HG02623 (cell line): Measurements from ENCODE around the gene DDX31.
"Not testable (repeated sequence)": the region's sequence is repeated elsewhere in the genome, so short reads cannot be mapped to it uniquely, and the experiment has no call there.

Experiments used
- ATAC-seq: cut with Tn5 transposase; IDR thresholded peaks from one replicate; pipeline ENCODE4 v1.9.1; 2021; ENCODE audit warnings: moderate library complexity; ENCODE audit not compliant: unreplicated experiment

The DDX31 gene

DNA sequence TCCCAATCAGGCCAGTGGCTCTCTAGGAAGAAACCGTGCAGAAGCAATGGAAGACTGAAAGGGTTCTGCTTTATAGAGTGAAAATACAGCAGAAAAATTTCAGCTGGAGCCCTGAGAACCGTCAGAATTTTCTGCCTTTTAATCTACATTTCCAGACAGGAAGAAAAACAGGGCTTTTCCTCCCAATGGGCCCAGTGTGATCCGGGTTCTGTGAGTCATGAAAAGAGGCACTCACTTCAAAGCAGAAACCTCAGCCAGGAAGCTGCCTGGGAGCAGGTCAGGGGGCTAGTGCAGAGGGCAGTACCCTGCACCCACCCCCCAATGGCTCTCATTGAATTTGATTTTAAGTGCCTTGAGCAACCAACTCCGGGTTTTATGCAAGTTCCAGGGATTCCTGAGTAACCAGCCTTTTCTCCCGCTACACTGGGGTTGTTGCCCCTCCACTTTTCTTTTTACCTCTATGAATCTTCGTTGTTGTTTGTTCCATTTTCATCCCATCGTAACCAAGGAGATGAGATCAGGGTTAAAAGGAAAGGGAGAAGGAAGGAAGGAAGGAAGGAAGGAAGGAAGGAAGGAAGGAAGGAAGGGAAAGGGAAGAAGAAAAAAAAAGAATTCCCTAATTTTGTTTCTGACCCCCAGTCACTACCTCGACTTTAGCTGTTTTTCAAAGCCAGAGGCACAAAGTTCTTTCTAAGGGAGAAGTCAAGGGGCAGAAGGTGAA lies 86.0 kb downstream of the DDX31 start:
- ATAC-seq, result no peak

DNA sequence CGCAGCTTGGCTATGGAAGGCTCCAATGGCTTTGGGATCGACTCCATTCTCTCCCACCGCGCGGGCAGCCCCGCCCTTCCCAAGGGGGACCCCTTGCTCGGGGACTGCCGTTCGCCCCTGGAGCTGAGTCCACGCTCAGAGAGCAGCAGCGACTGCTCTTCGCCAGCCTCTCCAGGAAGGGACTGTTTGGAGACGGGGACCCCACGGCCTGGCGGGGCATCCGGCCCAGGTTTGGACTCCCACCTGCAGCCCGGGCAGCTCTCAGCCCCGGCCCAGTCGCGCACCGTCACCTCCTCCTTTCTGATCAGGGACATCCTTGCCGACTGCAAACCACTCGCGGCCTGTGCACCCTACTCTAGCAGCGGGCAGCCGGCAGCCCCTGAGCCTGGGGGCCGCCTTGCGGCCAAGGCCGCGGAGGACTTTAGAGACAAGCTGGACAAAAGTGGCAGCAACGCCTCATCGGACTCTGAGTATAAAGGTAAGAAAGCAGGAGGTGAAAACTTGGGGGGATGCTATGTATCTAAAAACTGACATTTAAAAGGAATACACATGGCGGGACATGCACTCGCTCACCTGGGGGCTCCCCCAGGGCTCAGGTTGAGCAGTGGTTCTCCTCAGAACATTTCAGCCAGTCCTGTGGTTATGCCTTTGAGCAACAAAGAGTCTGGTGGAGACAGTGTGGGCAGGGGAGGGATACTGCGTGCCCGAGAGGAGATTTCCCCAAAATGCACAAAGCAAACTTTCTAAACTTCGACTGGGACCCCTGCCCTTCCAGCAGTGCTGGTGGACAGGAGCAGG lies 86.8 kb downstream of the DDX31 start:
- no peak for ATAC-seq

DNA sequence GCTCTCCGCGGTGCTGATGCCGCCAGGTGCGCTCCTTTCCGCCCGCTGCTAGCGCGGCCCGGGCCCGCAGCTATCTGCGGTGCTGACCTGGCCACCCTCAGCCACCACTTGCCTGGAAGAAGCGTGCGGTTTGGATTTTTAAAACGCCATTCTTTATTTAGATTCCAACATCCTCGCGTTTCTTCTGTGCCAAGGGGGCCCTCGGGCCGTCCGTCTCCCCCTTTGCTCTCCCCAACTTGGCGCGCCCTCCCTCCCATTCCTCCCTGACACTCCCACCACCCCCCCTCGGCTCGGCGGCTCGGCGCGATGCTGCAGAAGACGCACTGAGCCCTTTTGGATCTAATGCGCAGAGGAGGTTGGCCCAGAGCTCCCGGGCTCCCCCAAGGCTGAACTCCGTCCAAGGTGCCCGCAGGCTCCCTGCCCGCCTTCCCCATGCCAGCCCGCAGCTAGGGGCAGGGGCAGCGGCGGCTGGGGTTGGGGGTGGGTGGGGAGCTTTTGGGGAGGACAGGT lies 87.5 kb downstream of the DDX31 start, which contains the start of gene BARHL1:
Gene BARHL1, plus strand, starts transcription at position 331 of the 510 bp plus-strand sequence. CDS start 192 bp downstream, outside the sequence.
- no peak for ATAC-seq

DNA sequence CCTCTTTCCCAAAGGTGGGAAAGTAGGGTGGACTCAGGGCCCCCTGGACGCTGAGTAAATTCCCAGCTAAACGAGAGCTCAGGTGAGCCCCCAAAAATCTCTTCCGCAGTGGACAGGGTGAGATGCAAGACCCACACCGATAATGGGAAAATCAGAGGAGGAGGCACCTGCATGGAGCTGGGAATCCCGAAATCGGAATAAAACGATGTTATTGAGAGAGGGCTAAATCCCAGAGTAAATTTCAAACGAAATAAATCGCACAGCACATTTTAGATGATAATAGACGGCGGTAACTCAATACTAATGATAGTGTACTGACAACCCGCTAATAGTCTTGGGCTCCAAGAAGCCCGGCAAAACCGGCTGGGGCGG lies 90.4 kb downstream of the DDX31 start:
- no peak for ATAC-seq

DNA sequence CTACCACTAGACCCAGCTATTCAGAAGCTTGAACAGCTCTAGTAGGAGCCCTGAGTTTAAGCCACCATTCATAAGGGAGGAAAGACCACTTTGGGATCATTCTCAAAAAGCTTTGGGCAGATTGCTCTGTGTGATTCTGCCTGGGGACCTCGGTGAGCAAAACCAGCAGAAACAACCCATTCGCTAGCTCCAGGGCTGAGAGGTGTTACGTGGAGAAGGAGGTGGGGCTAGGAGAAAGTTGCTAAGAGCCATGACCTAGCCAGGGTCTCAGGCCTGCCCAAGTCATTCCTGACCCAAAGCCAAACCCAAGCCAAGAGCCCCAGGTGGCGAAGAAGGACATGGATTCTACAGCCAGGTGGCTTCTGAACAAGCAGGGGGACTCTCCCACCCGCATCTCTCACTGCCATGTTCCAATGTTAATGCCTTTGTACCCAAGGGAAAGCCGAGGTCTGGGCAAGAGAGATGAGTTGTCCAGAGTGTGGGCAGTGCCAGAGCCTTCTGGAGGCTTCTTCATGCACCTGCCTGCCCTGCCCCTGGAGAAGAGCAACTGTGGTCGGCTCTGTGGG lies 91.3 kb downstream of the DDX31 start:
- no peak for ATAC-seq

DNA sequence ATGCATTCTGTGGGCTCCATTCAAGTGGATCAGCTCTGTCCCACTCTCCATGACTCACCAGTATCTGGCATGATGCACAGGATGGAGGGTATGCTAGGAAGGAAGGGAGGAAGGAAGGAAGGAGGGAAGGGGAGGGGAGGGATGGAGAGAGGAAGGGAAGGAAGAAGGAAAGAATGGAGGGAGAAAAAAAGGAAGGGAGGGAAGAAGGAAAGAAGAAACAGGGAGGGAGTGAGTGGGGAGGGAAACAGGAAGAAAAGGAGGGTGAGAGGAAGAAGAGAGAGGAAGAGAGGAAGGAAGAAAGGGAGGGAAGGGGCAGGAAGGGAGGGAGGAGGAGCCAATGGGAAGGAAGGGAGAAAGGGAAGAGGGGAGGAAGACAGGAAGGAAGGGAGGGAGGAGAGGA lies 92.7 kb downstream of the DDX31 start:
- no peak for ATAC-seq

DNA sequence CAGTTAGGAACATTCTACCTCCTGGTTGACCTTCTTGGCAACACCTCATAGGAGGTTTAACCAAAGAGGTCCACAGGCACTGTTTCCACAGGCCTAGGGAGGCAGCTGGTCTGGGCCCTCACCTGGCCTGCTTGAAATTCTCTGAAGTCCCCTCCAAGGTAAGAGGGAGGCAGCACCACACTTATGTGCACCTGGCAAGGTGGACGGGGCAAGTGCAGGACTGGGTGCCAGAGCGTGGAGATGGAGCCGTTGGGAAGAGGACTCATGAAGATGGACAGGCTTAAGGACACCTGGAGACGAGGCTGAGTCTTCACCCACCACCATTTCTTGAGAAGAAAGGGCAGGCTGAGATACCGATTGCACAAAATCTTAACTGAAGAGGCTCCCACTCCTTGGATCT lies 94.0 kb downstream of the DDX31 start:
- no peak for ATAC-seq

DNA sequence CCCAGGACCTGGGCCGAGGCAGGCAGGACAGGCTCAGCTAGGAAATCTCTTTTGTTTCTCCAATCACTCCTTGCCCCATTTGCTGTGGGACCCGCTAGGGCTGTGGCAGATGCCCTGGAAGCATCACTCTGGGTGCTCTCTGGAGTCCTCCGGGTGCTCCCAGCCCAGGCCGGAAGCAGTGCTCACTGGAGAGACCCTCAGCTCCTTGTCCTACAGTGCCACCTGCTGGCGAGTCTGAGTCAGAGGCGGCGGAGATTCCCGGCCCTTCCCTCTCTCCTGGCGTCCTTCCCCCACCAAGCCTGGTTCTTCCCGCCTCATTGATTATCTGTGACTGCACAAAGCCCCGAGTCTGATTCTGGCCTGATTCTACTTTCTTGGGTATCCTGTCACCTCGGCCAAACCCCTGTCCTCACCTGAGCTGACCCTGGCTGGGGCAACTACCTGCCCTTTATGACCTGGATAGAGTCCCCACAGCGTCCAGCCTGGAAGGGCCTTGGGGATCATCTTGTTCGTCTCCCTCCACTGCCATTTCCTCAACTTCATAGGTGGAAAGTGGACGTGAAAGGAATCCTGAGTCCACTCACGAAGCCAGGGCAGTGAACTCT lies 94.7 kb downstream of the DDX31 start:
- ATAC-seq, result no peak

DNA sequence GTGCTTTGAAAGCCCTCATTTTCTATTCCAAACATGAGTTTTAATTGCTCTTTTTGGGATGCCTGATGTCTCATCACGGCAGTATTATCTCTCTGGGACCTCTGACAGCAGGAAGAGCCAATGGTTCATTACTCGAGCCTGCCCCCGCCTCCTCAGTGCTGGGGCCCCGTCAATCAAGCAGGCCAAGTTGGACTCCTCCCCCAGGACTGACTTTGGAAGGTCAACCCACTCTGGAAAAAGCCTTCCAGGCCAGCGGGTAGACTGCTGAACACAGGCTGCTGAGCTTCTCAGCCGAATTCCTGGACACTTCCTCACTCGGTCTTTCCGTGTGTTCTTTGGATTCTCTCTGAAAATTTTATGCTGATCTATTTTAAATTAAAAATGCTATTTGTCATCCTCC lies 96.9 kb downstream of the DDX31 start:
- no peak for ATAC-seq

DNA sequence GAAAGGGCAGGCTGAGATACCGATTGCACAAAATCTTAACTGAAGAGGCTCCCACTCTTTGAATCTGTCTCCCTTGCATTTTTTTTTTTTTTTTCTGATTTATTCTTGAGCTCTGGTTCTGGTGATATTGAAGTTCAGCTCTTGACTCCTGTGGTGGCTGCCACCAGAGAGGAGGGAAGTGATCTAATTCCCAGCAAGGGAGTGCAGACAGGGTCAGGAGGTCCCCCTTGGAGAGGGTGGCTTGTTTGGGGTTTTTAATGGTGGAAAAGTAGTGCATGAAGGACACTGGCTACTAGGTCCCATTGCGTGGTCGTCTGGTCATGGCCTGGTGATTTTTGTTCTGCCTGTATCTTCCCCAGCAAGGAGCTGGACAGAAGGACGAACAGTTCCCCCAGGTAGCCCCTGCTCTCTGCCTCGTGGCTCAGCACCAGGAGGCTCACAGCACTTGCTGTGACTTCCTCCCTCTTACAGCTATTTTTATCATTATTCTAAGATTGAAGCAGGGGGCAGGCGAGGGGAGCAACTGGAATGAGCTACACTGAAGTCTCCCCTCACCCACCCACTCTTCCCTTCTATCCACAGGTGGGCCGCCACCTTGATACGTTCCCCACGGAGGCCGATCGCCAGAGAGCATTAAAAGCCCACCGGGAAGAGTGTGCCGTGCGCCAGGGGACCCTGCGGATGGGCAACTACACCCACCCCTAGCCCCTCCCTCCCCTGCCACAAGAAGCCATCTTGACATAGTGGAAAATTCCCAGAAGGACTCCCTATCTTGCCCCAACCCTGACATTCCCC lies 97.8 kb downstream of the DDX31 start:
- ATAC-seq, result no peak

DNA sequence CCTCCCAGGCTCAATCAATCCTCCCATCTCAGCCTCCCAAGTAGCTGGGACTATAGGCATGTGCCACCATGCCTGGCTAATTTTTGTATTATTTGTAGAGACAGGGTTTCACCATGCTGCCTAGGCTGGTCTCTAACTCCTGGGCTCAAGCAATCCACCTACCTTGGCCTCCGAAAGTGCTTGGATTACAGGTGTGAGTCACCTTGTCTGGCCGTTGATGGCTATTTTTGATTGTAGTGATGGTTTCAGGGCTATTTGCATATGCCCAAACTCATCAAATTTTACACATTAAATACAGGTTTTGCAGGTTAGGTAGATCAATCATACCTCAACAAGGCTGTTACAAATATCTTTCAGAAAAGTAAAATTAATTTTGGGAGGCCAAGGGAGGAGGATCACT lies 101.0 kb downstream of the DDX31 start:
- not testable (repeated sequence) for ATAC-seq

DNA sequence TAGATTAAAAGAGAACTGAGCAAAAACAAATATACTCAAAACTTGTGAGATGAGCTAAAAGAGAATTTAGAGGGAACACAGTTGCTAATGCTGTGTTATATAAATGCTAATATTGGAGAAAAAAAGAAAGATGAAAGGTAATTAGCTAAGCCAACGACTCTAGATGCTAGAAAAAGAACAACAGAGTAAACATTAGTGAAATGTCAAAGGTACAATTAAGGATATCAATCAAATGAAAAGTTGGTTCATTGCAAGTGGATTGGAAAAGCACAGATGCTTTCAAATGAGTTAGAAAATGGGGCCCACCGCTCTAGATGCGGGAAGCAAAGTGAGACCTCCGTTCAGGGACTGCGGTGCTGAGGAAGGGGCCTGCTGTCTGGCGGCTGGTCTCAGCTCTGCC lies 105.3 kb downstream of the DDX31 start:
- ATAC-seq, result no peak

DNA sequence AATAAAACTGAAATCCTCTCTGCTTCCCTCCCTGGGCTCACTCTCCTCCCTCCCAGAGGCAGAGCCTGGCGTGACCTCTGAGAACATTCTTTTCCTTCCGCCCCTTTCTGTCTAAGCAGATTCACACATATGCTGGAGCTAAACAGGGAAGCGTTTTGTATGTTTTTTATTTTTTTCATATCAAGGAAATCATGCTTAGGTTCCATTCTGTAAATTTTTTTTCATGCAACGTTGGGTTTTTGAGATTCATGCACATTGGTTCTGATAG lies 107.5 kb downstream of the DDX31 start:
- no peak for ATAC-seq

DNA sequence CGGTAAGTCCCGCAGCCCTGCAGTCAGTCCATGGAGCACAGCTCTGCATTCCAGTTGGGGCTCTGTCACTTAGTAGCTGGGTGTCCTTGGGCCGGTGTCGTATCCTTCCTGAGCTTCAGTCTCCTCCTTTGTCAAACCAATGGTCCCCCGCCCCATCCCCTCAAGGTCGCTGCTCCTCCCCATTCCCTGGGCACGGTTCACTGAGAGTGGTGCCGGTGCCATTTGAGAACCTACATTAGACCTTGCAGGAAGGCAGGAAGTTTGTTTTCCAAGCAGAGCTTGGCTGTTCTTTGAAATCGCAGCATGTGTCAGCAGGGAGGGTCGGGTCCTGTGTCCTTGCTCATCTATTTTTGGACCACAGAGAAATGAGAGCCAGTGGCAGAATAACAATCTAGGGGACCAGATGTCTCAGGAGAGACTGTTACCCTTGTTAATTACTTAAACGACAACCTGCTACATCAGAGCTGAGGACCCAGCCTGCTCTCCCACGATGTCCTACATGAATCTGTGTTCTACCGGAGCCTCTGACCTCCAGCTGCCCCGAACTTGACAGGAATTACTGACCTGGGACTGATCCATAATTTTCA lies 109.1 kb downstream of the DDX31 start:
- ATAC-seq, result no peak

DNA sequence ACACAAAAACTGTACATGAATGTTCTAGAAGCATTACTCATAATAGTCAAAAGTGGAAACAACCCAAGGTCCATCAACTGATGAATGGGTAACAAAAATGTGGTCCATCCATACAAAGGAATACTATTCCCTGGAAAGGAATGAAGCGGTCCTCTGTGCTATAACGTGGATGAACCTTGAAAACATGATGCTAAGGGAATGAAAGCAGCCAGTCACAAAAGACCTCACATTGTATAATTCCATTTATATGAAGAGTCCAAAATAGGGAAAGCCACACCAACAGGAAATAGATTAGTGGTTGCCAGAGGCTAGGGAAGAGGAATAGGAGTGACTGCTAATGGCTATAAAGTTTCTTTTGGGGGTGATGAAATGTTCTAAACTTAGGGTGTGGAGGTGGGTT lies 110.1 kb downstream of the DDX31 start:
- ATAC-seq, result no peak

DNA sequence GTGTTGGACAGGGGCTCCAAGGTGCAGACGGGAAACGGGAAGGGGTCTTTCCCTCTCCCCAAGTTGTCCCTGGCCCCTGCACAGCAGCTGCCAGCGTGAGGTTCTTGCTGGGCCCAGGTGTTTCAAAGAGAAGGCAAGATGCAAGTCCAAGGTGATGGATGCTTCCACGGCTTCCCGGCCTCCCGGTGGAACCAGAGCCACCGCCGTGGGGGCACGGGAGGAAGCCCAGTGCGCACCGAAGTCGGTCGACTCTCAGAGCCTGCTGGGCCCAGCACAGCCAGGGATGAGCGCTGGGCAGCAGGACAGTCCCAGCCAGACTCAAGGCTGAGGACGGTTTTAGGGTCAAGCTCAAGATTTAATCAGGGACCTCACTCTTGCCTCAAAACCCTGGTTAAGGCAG lies 112.6 kb downstream of the DDX31 start:
- no peak for ATAC-seq

DNA sequence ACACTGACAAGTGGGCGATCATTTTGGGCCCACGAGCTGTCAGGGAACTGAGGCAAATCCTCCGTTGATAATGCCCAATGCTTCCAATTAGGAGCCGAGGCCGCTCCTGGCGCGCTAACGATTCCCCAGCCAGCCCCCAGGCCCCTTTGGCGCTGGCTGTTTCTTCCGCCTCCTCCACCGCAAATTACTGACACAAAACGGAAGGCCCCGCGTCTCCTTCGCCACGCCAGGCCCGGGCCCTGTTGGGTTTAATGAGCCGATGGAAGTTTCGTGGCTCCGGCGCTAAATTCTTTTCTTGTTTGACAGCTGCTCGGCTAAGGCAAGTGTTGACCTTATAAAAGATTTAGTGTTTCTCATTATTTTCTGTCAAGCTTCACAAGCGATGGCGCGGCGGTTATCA lies 113.1 kb downstream of the DDX31 start:
- no peak for ATAC-seq

DNA sequence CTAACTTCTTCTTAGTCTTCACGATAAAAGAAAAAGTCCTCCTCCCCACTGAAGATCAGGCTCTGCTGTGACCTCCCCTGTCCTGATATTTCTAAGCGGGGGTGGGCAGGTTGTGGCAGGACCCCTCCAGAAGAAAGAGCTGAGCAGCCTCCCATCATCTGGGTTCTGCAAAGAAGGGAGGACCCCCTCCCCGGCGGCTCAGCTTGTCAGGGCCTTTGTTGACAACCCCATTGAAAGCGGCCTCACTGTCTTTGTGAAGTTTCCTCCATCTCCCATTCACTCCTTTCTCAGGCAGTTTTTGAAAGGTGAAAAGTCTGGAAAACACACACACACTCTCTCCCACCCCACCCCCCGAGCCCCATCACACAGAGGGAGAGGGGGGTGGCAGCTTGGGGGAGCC lies 113.5 kb downstream of the DDX31 start:
- ATAC-seq, result no peak

DNA sequence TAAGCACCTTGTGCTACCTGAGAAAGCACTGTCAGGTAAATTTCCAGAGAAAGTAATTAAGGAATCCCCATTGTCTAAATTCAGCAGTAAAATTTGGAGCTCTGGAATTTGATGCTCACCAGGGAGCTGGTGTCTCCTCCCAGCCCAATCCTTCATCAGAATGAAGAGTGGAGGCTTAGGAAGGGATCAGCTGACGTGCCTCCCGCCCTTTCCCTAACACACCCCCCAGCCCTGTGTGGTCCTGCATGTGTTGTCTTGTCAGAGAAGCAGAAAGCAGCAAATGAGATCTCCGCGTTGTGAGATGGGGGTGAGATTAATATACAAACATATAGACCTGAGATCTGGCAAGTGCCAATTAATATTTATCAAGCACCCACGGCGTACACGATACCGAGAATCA lies 114.3 kb downstream of the DDX31 start:
- ATAC-seq, result no peak

DNA sequence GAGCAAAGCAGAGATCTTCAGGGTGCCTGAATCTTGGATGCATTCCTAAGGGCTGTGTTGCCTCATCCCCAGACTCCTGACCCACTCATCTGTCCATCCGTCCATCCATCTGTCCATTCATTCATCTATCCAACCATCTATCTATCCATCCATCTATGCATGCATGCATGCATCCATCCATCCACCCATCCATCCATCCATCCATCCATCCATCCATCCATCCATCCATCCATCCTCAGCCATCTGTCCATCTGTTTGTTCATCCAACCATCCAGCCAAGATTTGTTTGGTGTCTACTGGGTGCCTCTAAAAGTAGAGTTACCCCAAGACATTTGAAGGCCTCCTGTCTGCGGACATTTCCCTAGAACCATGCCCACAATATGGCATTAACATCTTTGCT lies 115.0 kb downstream of the DDX31 start:
- ATAC-seq, result no peak

DNA sequence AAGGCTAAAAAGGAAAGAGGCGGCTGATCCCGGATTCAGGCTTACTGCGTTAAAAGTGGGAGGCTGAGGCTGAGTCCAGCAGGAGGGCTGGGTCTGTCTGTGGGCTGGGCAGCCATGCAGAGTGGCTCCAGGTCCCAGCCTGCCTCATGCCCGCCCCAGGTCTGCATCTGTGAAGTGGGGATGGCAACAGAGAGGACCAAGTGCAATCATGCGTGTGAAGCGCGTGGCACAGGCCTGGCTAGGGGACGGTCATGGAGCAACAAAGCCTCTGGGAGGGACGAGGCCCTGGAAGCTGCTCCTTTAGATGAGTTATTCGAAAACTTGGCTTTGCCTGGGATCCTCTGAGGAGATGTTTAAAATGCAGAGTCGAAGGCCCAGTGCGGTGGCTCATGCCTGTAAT lies 117.7 kb downstream of the DDX31 start:
- ATAC-seq, result no peak
